ENCODE measurements around the gene NUBP2. TPM values are rescaled to one million over a fixed set of nuclear protein-coding genes. Genes with fewer than 3 reads are reported as not detected.

Gene NUBP2
- total RNA-seq, 1 donor from 2014 or later = 45.6 TPM

- ATAC-seq = no peak
Observed at GRCh38 chr16:1831186-1832075, 48.7 kb downstream of the NUBP2 start.

GRCh38 chr16:1832838-1833454 lies 50.2 kb downstream of the NUBP2 start:
- peak; percentile 71 for ATAC-seq

GRCh38 chr16:1834096-1834495 lies 51.3 kb downstream of the NUBP2 start:
- ATAC-seq = no peak

Other genes with a start within 250 kb of the NUBP2 start
- gene TMEM204, start 249.3 kb upstream of the NUBP2 start, total RNA-seq = 2.8 TPM
- gene IFT140, start 170.9 kb upstream of the NUBP2 start, total RNA-seq = 8.3 TPM
- gene CRAMP1, start 170.6 kb upstream of the NUBP2 start, total RNA-seq = 9.6 TPM
- 79.3 TPM for gene JPT2, start 104.7 kb upstream of the NUBP2 start, total RNA-seq
- gene MAPK8IP3, start 76.8 kb upstream of the NUBP2 start, total RNA-seq = 16.3 TPM
- 29.6 TPM for gene NME3, start 11.4 kb upstream of the NUBP2 start, total RNA-seq
- 13.0 TPM for gene EME2, start 10.2 kb upstream of the NUBP2 start, total RNA-seq
- 98.6 TPM for gene MRPS34, start 9.8 kb upstream of the NUBP2 start, total RNA-seq
- gene SPSB3, start 389 bp upstream of the NUBP2 start, total RNA-seq = 23.5 TPM
- not detected for gene IGFALS, start 10.7 kb downstream of the NUBP2 start, total RNA-seq
- gene HAGH, start 43.9 kb downstream of the NUBP2 start, total RNA-seq = 16.9 TPM
- 28.1 TPM for gene FAHD1, start 44.2 kb downstream of the NUBP2 start, total RNA-seq
- not detected for gene MEIOB, start 89.2 kb downstream of the NUBP2 start, total RNA-seq
- 1.4 TPM for gene HS3ST6, start 135.5 kb downstream of the NUBP2 start, total RNA-seq
- 44.0 TPM for gene MSRB1, start 160.2 kb downstream of the NUBP2 start, total RNA-seq
- 0.12 TPM for gene RPL3L, start 171.7 kb downstream of the NUBP2 start, total RNA-seq
- gene NDUFB10, start 176.6 kb downstream of the NUBP2 start, total RNA-seq = 115 TPM
- gene RPS2, start 181.9 kb downstream of the NUBP2 start, total RNA-seq = 3,204 TPM
- not detected for gene RNF151, start 183.9 kb downstream of the NUBP2 start, total RNA-seq
- gene TBL3, start 189.1 kb downstream of the NUBP2 start, total RNA-seq = 31.5 TPM
- gene NOXO1, start 198.5 kb downstream of the NUBP2 start, total RNA-seq = 4.6 TPM
- 17.0 TPM for gene GFER, start 201.2 kb downstream of the NUBP2 start, total RNA-seq
- 0.16 TPM for gene SYNGR3, start 207.0 kb downstream of the NUBP2 start, total RNA-seq
- gene ZNF598, start 226.9 kb downstream of the NUBP2 start, total RNA-seq = 41.0 TPM
- gene NPW, start 236.8 kb downstream of the NUBP2 start, total RNA-seq = 0.80 TPM
- 21.6 TPM for gene NHERF2, start 243.9 kb downstream of the NUBP2 start, total RNA-seq